Breast epithelium (tissue), 4 donors: Measurements from ENCODE around the gene CCDC127. TPM values are rescaled to one million over a fixed set of nuclear protein-coding genes. Genes with fewer than 3 reads are reported as not detected.
"Not testable (repeated sequence)": the region's sequence is repeated elsewhere in the genome, so short reads cannot be mapped to it uniquely, and the experiment has no call there.

Experiments
- DNase-seq, 2 donors: peaks; one replicate each; pipeline ENCODE4 v3.0.0-alpha.2; 2019; ENCODE audit warnings: low spot score in 2 of 2
- H3K27ac ChIP-seq, 2 donors: fragments of 200-600 bp; sonication (generic) in 1 of 2; one replicate each; pipeline ENCODE4 v1.5.1; 2016 to 2019; ENCODE audit warnings: mild to moderate bottlenecking in 1 of 2
- H3K27me3 ChIP-seq, 2 donors: fragments of 200-600 bp; sonication (generic) in 1 of 2; one replicate each; pipeline versions ENCODE4 v1.5.1 to v1.6.0; 2017 to 2019; ENCODE audit warnings: control low read depth in 1 of 2, mild to moderate bottlenecking in 1 of 2
- H3K36me3 ChIP-seq: fragments of 200-600 bp; one replicate; pipeline ENCODE4 v1.5.1; 2019
- H3K4me1 ChIP-seq, 2 donors: fragments of 200-600 bp; sonication (generic); one replicate each; pipeline ENCODE4 v1.5.1; 2016 to 2019; ENCODE audit warnings: control low read depth in 1 of 2
- H3K4me3 ChIP-seq, 3 donors: fragments of 200-600 bp; sonication (generic); 1 replicate in 2 of 3; 2 replicates in 1 of 3; pipeline ENCODE4 v1.5.1; 2016 to 2019; ENCODE audit warnings: mild to moderate bottlenecking in 3 of 3, moderate library complexity in 2 of 3
- H3K9me3 ChIP-seq, 2 donors: fragments of 200-600 bp; sonication (generic) in 1 of 2; one replicate each; pipeline ENCODE4 v1.5.1; 2016 to 2019; ENCODE audit warnings: control low read depth in 1 of 2
- POLR2A ChIP-seq: fragments of 450-650 bp; IDR thresholded peaks from one replicate; pipeline ENCODE4 v1.6.1; 2016; ENCODE audit warnings: antibody characterized with exemption, mild to moderate bottlenecking, moderate library complexity
- POLR2AphosphoS5 ChIP-seq, 3 donors: sonication (generic); formaldehyde crosslinking; IDR thresholded peaks; one replicate each; pipeline ENCODE4 v1.6.1; 2017; ENCODE audit warnings: antibody characterized with exemption in 3 of 3
- intact Hi-C: fragments of 100-400 bp; cut with DNase I; formaldehyde crosslinking; loops from one replicate; pipeline ENCODE4 v1.15.1; 2023; ENCODE audit warnings: low total_unique reads
- total RNA-seq, 3 donors: library from RNA; depleted of rRNA; stranded (reverse); fragments of >200 nt; gene quantifications; one replicate each; pipeline ENCODE4 v1.1.0, GENCODE V29; 2016
- TF ChIP-seq, protein P1 (sequence below), 3 donors: fragments of 450-650 bp; IDR thresholded peaks; one replicate each; pipeline ENCODE4 v1.5.1; 2016 to 2017; ENCODE audit warnings: antibody characterized with exemption in 3 of 3, mild to moderate bottlenecking in 3 of 3, moderate library complexity in 3 of 3

Gene CCDC127
- total RNA-seq, 3 donors from 2014 or later: 5.0 to 5.6 (median 5.3) TPM

DNA sequence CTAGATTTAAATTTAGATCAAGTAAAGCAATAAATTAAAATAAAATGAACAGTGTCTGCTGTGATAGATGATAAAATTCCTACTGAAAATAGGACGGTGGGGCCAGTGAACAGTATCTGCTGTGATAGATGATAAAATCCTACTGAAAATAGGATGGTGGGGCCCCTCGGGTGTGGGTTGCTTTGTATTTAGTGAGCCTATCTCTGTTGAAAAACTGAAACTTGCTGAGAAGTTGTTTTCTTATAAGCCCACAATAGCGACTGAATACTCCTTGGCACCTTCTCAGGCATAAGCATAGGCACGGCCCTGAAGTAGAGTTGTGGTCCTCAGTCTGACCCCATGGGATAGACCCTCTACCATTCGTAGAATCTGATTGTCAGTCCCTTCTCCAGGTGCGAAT is 5.8 kb upstream of the CCDC127 start:
- no peak overlapping the region for H3K27ac ChIP-seq
- DNase-seq: no peak
- no peaks in the 10 kb centered on the region for H3K4me1 ChIP-seq
- H3K4me3 ChIP-seq: no peak overlapping the region
- no peaks in the 10 kb centered on the region for H3K27me3 ChIP-seq
- intact Hi-C loops: no loop called here
- H3K36me3 ChIP-seq: no peaks in the 10 kb centered on the region
- H3K9me3 ChIP-seq: no peaks in the 10 kb centered on the region
- TF ChIP-seq POLR2A (no peak), POLR2AphosphoS5 (IDR thresholded peaks at IDR 0.05) (no peak)
- TF ChIP-seq, protein P1, sequence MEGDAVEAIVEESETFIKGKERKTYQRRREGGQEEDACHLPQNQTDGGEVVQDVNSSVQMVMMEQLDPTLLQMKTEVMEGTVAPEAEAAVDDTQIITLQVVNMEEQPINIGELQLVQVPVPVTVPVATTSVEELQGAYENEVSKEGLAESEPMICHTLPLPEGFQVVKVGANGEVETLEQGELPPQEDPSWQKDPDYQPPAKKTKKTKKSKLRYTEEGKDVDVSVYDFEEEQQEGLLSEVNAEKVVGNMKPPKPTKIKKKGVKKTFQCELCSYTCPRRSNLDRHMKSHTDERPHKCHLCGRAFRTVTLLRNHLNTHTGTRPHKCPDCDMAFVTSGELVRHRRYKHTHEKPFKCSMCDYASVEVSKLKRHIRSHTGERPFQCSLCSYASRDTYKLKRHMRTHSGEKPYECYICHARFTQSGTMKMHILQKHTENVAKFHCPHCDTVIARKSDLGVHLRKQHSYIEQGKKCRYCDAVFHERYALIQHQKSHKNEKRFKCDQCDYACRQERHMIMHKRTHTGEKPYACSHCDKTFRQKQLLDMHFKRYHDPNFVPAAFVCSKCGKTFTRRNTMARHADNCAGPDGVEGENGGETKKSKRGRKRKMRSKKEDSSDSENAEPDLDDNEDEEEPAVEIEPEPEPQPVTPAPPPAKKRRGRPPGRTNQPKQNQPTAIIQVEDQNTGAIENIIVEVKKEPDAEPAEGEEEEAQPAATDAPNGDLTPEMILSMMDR (IDR thresholded peaks at IDR 0.05): no peak

GRCh38 chr5:222951-223715 is 5.2 kb upstream of the CCDC127 start:
- H3K27me3 ChIP-seq, H3K27ac ChIP-seq, H3K4me1 ChIP-seq, H3K9me3 ChIP-seq, H3K4me3 ChIP-seq, intact Hi-C loops, H3K36me3 ChIP-seq, DNase-seq: not testable (repeated sequence)

- DNase-seq: no peak
These were observed 2.0 kb upstream of the CCDC127 start for GRCh38 chr5:219991-220390.

GRCh38 chr5:219460-219863 is 1.5 kb upstream of the CCDC127 start:
- DNase-seq: no peak
- intact Hi-C loops: no loop called here
- Histone ChIP-seq H3K4me1 (no peaks in the 10 kb centered on the region), H3K36me3 (no peaks in the 10 kb centered on the region), H3K9me3 (no peaks in the 10 kb centered on the region), H3K27me3 (no peaks in the 10 kb centered on the region), H3K27ac (peak overlapping the region; percentile 8 to 86), H3K4me3 (peak overlapping the region; percentile 80 to 99 (median 97))
- no peak for TF ChIP-seq POLR2A
- no peak for TF ChIP-seq POLR2AphosphoS5 (IDR thresholded peaks at IDR 0.05)
- TF ChIP-seq, protein P1 (IDR thresholded peaks at IDR 0.05): no peak

More at GRCh38 chr5:219991-220390, 2.0 kb upstream of the CCDC127 start:
- no peaks in the 10 kb centered on the region for H3K9me3 ChIP-seq
- TF ChIP-seq, protein P1 (IDR thresholded peaks at IDR 0.05): no peak
- TF ChIP-seq POLR2A (no peak), POLR2AphosphoS5 (IDR thresholded peaks at IDR 0.05) (no peak)
- no peaks in the 10 kb centered on the region for H3K4me1 ChIP-seq
- peak overlapping the region; percentile 80 to 99 (median 97) for H3K4me3 ChIP-seq
- no peaks in the 10 kb centered on the region for H3K36me3 ChIP-seq
- H3K27me3 ChIP-seq: no peaks in the 10 kb centered on the region
- intact Hi-C loops: no loop called here
- H3K27ac ChIP-seq: peak overlapping the region; percentile 8 to 33

GRCh38 chr5:218457-219291 is 721 bp upstream of the CCDC127 start:
- Histone ChIP-seq H3K36me3 (no peaks in the 10 kb centered on the region), H3K9me3 (no peaks in the 10 kb centered on the region), H3K4me1 (no peaks in the 10 kb centered on the region), H3K4me3 (peak overlapping the region; percentile 80 to 99 (median 97)), H3K27ac (peak overlapping the region; percentile 86), H3K27me3 (no peaks in the 10 kb centered on the region)
- TF ChIP-seq POLR2AphosphoS5 (IDR thresholded peaks at IDR 0.05) (no peak), POLR2A (no peak)
- TF ChIP-seq, protein P1 (IDR thresholded peaks at IDR 0.05): no peak
- intact Hi-C loops: no loop called here
- DNase-seq: no peak

GRCh38 chr5:216076-216475 is 1.9 kb downstream of the CCDC127 start:
- intact Hi-C loops, DNase-seq: not testable (repeated sequence)

DNA sequence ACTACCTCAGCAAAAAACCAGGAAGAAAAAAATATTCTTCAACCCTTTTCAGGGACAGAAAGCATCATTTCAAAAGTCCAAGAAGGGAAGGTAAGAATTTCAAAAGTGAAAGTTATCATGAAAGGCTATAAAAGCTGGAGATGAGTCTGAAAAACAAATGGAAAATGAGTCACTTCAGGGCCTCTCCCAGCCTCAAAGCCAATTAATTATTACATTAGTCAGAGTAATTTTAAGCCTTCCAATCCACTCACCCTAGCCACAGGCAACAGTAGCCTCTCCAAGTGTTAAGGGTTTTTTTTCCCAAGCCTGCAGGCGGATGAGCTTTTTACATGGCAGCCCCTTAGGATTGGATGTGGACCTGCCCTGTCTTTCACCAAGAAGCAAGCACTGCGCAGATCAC is 2.7 kb downstream of the CCDC127 start:
- H3K4me3 ChIP-seq, H3K27ac ChIP-seq, H3K27me3 ChIP-seq, DNase-seq, H3K4me1 ChIP-seq, H3K9me3 ChIP-seq, intact Hi-C loops, H3K36me3 ChIP-seq: not testable (repeated sequence)

More at GRCh38 chr5:216076-216475, 1.9 kb downstream of the CCDC127 start:
- H3K4me1 ChIP-seq, H3K27me3 ChIP-seq, H3K27ac ChIP-seq, H3K36me3 ChIP-seq, H3K9me3 ChIP-seq, H3K4me3 ChIP-seq: not testable (repeated sequence)
